Measurements from ENCODE around the gene AVP. TPM values are rescaled to one million over a fixed set of nuclear protein-coding genes. Genes with fewer than 3 reads are reported as not detected.

Gene AVP
- total RNA-seq, 1 donor, result not detected

GRCh38 chr20:3101737-3102574 is 17.4 kb upstream of the AVP start:
- no peak for DNase-seq (ENCODE audit: low read depth)
- no peak for TF ChIP-seq CTCF (IDR thresholded peaks at IDR 0.05; ENCODE audit: insufficient read depth, low read length)
- H3K4me3 ChIP-seq (ENCODE audit: low read depth, low read length), result no peak overlapping the region

DNA sequence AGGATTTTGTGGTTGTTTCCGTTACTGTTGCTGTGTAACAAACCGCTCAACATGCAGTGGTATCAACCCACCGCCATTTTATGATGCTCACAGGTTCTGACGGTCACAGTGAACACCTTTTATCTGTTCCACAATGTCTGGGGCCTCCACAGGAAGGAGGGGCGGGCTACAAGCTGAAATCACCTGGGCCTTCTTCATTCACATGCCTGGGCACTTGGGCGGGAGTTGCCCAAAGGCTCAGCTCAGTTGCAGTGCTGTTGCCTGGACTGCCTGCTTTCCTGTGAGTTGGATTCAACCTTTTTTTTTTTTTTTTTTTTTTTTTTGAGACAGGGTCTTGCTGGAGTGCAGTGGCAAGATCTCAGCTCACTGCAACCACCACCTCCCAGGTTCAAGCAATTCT is 16.7 kb upstream of the AVP start:
- H3K4me3 ChIP-seq (ENCODE audit: low read depth, low read length), result no peak overlapping the region
- no peak for DNase-seq (ENCODE audit: low read depth)
- no peak for TF ChIP-seq CTCF (IDR thresholded peaks at IDR 0.05; ENCODE audit: insufficient read depth, low read length)

DNA sequence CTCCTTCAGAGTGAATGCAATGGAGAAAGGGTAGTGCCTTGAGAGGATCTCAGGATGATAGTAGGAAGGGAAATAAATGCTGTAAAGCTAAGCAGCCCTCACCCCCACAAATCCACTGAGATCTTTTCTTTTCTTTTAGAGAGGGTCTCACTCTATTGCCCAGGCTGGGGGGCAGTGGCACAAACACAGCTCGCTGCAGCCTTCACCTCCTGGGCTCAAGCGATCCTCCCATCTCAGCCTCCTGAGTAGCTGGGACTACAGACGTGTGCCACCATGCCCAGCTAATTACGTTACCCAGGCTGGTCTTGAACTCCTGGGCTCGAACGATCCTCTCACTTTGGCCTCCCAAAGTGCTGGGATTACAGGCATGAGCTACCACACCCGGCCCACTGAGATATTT is 16.0 kb upstream of the AVP start:
- DNase-seq (ENCODE audit: low read depth), result no peak
- TF ChIP-seq CTCF (IDR thresholded peaks at IDR 0.05; ENCODE audit: insufficient read depth, low read length), result no peak
- no peak overlapping the region for H3K4me3 ChIP-seq (ENCODE audit: low read depth, low read length)

GRCh38 chr20:3094848-3095629 is 10.5 kb upstream of the AVP start:
- TF ChIP-seq CTCF (IDR thresholded peaks at IDR 0.05; ENCODE audit: insufficient read depth, low read length), result no peak
- H3K4me3 ChIP-seq (ENCODE audit: low read depth, low read length), result no peak overlapping the region
- no peak for DNase-seq (ENCODE audit: low read depth)

DNA sequence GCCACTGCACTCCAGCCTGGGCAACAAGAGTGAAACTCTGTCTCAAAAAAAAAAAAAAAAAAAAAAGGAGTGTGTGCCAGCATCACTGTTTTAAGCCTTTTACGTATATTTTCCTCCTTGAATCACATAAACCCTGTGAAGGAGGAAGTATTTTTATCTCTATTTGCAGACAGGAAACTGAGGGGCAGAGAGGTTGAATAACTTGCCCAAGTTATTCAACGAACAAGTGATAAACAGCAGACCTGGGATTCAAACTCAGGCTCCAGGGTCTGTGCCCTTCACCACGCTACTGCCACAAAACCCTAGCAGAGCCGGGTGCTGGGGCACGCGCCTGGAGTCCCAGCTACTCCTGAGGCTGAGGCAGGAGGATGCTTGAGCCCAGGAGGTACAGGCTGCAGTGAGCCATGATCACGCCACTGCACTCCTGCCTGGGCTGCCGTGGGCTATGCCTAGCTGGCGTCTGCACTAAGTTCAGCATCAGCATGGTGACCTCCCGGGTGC is 9.4 kb upstream of the AVP start:
- H3K4me3 ChIP-seq (ENCODE audit: low read depth, low read length), result no peak overlapping the region
- TF ChIP-seq CTCF (IDR thresholded peaks at IDR 0.05; ENCODE audit: insufficient read depth, low read length), result no peak
- DNase-seq (ENCODE audit: low read depth), result no peak

DNA sequence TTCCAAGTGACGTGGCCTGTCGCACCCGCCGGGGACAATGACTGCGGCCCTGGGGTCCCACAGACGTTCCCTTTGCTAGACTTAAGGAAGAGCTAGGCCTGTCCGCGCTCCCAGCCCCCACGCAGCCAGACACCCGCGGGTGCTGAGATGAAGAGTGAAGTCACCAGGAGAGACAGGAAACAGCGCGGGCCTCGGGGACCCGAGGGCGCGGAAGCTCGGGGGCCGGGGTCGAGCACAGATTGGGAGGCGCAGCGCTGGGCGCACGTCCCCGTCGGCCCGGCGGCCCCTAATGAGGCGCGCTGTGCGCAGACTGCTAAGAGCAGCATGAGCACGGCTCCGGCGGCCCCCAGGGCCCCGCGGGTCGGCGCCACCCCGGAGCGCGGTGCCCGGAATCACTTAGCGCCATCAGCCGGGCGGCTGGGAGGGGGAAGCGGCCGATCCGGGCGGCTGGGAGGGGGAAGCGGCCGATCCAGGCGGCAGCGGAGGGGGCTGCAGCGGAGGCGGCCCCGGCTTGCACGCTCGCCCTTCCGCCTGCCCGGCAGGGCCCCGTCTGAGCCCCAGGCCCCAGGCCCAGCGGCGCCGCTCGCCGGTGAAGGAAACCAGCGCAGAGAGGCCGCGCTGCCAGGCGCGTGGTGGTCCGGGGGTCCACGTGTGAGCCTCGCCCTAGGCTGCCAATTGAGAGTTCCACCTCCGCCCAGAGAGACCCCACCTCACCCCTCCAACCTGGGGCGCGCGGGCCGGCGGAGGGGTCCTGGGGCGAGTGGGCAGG is 8.3 kb upstream of the AVP start:
- H3K4me3 ChIP-seq (ENCODE audit: low read depth, low read length), result peak overlapping the region; percentile 37
- no peak for DNase-seq (ENCODE audit: low read depth)
- TF ChIP-seq CTCF (IDR thresholded peaks at IDR 0.05; ENCODE audit: insufficient read depth, low read length), result no peak
